Measurements from ENCODE around the gene BTG3.

Gene BTG3, protein sequence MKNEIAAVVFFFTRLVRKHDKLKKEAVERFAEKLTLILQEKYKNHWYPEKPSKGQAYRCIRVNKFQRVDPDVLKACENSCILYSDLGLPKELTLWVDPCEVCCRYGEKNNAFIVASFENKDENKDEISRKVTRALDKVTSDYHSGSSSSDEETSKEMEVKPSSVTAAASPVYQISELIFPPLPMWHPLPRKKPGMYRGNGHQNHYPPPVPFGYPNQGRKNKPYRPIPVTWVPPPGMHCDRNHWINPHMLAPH

DNA sequence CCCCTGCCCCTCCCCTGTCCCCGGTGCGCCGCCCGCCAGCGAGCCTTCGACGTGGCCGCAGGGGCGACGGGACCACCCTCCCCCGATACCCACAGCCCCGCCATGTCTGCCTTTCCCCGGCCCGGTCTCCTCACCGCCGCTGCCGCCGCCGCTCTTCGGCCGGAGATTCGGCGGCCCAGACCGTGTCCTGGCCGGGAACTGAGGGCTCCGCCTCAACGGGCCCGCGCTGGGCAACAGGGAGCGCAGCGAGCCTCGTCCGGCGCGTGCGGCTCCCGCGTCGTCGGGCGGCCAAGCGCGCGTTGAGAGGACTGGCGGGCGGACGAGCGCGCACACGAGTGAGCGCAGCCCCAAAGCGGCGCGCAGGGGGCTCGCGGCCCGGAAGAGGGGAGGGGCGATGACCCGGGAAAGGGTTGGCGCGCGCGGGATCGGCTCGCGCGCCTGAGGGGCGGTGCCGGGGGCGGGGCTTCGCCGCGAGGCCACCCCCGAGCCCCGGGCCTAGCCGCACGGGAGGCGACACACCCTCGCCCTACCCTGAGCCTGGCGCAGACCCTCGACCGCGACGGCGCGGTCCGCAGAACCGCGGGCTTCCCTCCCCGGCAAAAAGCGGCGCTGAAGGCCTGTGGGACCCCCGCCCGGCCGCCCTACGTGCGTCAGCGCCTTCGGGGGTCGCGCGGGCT lies at the start of gene BTG3:
Gene BTG3 (minus strand): TSS at position 337 of the 677 bp plus-strand sequence. CDS start 3,757 bp downstream, outside the sequence.
- peak; percentile 69 for DNase-seq
- in situ Hi-C loops (cut with HindIII; ENCODE audit: low pct_ligation_motif_present, low pct_unique_long_range_greater_than_20kb, low sequenced_read_pairs): no loop called here

GRCh38 chr21:17660862-17661261 lies 48.2 kb upstream of the BTG3 start:
- in situ Hi-C loops (cut with HindIII; ENCODE audit: low pct_ligation_motif_present, low pct_unique_long_range_greater_than_20kb, low sequenced_read_pairs): no loop called here
- no peak for DNase-seq

DNA sequence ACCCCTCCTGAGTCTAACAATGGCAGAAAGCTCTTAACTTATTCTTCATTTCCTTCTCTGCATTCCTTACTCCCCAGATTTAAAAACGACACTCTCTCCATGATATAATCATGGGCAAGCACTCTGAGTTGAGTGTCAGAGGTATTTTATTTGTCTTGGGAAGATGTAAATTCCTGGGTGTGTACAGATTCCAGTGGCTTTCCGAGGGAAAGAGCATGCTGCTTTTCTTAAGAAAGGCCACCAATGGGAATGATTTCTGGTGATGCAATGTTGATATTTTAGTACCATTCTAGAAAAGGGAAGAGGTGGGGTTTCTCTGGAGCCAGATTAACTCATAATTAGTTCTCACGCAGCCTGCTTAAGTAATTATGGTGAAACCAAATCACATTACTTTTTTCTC lies 47.8 kb upstream of the BTG3 start:
- in situ Hi-C loops (cut with HindIII; ENCODE audit: low pct_ligation_motif_present, low pct_unique_long_range_greater_than_20kb, low sequenced_read_pairs): no loop called here
- DNase-seq: no peak

DNA sequence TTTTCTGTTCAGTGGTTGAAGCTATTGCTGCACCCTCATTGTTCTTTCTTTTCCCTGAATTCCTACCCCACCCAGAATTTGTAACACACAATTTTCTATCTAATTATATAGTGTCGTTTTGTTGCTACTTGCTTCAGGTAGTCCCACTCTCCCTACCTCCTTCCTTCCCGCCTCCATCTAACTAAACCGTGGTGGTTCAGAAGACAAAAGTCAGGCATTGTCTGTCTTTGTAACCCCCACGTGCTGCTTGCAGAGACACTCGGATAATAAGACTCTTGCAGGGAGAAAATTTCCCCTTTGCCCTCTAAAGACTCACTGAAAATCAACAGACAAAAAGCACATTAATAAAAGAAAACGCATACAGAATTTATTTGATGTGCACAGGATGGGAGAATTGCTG lies 46.2 kb upstream of the BTG3 start:
- in situ Hi-C loops (cut with HindIII; ENCODE audit: low pct_ligation_motif_present, low pct_unique_long_range_greater_than_20kb, low sequenced_read_pairs): no loop called here
- DNase-seq: no peak

GRCh38 chr21:17651526-17651925 lies 38.8 kb upstream of the BTG3 start:
- in situ Hi-C loops (cut with HindIII; ENCODE audit: low pct_ligation_motif_present, low pct_unique_long_range_greater_than_20kb, low sequenced_read_pairs): no loop called here
- DNase-seq: no peak

DNA sequence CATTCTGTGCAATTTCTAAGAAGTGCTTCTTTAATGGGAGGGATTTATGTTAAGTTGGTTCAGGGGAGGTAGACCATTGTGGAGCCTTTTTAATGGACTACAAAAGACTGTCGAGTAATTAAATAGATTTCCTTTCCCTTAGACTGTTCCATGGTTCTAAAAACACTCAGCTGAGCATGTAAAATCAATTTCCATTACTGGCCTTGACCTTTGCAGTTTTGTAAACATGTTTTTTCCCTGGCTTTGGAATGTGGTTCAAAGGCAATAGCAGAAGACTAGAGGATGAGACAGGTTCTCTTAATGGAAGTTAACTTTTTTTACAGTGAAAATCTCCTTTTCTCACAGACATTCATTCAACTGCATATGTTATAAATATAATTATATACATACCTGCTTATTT lies 37.6 kb upstream of the BTG3 start:
- in situ Hi-C loops (cut with HindIII; ENCODE audit: low pct_ligation_motif_present, low pct_unique_long_range_greater_than_20kb, low sequenced_read_pairs): no loop called here
- DNase-seq: no peak

DNA sequence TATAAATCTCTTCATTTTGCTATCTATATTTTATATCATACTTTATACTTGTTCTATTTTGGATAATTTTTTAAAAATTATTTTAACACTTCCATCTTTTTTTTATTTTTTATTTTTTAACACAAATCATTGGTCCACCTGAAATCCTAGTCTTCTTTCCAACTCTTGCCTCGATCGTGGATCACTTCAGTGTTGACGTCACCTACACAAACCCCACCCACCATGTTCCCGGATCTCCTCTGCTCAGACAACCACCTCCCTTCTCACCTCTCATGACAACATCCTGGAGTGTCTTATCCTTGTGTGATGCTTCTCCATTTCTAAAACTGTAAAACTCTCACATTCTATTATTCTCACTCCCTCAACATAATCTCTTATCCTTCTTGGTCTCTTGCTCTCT lies 34.1 kb upstream of the BTG3 start:
- no peak for DNase-seq

DNA sequence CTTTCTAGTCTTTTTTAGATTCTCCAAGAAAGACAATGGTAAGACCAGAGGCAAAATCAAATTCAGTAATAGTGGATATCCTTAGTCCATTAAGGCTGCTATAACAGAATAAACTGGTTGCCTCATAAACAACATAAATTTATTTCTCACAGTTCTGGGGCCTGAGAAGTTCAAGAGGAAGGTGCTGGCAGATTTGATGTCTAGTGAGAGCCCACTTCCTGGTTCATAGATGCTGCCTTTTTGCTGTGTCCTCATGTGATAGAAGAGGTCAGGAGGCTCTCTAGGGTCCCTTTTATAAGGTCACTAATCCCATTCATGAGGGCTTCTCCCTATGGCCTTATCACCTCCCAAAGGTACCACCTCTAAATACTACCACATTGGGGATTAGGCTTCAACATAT lies 31.5 kb upstream of the BTG3 start:
- in situ Hi-C loops (cut with HindIII; ENCODE audit: low pct_ligation_motif_present, low pct_unique_long_range_greater_than_20kb, low sequenced_read_pairs): no loop called here
- no peak for DNase-seq

More for the DNA sequence above, 34.1 kb upstream of the BTG3 start:
- in situ Hi-C loops (cut with HindIII; ENCODE audit: low pct_ligation_motif_present, low pct_unique_long_range_greater_than_20kb, low sequenced_read_pairs): no loop called here

DNA sequence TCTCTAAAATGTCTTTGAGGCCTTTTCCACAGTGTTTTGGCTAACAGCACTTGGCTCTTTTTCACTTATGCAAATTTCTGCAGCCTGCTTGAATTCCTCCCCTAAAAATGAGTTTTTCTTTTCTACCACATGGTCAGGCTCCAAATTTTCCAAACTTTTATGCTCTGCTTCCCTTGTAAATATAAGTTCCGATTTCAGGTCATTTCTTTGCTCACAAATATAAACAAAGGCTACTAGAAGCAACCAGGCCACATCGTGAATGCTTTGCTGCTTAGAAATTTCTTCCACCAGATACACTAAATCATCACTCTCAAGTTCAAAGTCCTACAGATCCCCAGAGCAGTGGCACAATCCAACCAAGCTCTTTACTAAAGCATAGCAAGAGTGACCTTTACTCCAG lies 28.1 kb upstream of the BTG3 start:
- in situ Hi-C loops (cut with HindIII; ENCODE audit: low pct_ligation_motif_present, low pct_unique_long_range_greater_than_20kb, low sequenced_read_pairs): no loop called here
- no peak for DNase-seq

GRCh38 chr21:17636711-17637110 lies 24.0 kb upstream of the BTG3 start:
- in situ Hi-C loops (cut with HindIII; ENCODE audit: low pct_ligation_motif_present, low pct_unique_long_range_greater_than_20kb, low sequenced_read_pairs): no loop called here

GRCh38 chr21:17631195-17631594 lies 18.5 kb upstream of the BTG3 start:
- no peak for DNase-seq
- in situ Hi-C loops (cut with HindIII; ENCODE audit: low pct_ligation_motif_present, low pct_unique_long_range_greater_than_20kb, low sequenced_read_pairs): no loop called here

More at GRCh38 chr21:17636711-17637110, 24.0 kb upstream of the BTG3 start:
- DNase-seq: no peak

DNA sequence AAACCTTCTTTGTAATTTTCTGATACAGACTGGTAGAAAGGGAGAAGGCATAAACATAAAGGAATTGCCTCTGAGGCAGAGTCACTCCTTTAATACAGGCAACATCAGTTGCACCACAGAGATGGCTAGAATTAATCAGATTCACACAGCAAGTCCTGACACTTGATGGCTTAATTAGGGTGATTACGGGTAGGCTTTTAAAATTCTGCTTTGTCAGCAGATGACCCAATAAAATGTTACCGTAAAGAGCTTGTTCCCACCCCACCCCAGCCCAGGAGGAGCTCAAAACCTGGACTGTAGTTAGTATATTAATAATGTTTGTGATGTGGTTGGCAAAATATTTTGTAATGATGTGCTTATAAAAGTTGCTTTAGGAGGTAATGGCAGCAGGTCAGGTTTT lies 9.3 kb upstream of the BTG3 start:
- no peak for DNase-seq
- in situ Hi-C loops (cut with HindIII; ENCODE audit: low pct_ligation_motif_present, low pct_unique_long_range_greater_than_20kb, low sequenced_read_pairs): no loop called here

DNA sequence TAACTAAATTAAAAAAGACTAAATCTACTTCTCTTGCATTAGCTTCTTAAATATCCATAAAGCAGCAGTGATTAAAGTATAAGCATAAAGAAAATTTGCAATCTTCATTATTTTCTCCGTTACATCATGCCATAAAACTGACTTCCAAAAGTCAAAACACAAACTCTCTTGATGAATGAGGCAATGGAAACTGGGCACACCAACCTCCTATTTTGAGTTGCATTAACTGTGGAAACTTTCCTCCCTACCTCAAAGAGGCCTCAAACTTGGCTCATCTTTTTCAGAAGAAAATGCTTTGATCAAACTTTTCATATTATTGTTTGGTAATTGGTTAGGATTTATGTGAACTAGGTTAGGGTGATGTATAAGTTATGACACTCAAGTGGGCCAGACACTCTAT lies 4.1 kb upstream of the BTG3 start:
- in situ Hi-C loops (cut with HindIII; ENCODE audit: low pct_ligation_motif_present, low pct_unique_long_range_greater_than_20kb, low sequenced_read_pairs): no loop called here
- DNase-seq: no peak

GRCh38 chr21:17613242-17613676 lies 558 bp upstream of the BTG3 start:
- DNase-seq: no peak
- in situ Hi-C loops (cut with HindIII; ENCODE audit: low pct_ligation_motif_present, low pct_unique_long_range_greater_than_20kb, low sequenced_read_pairs): no loop called here

- in situ Hi-C loops (cut with HindIII; ENCODE audit: low pct_ligation_motif_present, low pct_unique_long_range_greater_than_20kb, low sequenced_read_pairs): no loop called here
- DNase-seq: peak; percentile 35
These were observed 607 bp downstream of the BTG3 start for GRCh38 chr21:17612023-17612564.

DNA sequence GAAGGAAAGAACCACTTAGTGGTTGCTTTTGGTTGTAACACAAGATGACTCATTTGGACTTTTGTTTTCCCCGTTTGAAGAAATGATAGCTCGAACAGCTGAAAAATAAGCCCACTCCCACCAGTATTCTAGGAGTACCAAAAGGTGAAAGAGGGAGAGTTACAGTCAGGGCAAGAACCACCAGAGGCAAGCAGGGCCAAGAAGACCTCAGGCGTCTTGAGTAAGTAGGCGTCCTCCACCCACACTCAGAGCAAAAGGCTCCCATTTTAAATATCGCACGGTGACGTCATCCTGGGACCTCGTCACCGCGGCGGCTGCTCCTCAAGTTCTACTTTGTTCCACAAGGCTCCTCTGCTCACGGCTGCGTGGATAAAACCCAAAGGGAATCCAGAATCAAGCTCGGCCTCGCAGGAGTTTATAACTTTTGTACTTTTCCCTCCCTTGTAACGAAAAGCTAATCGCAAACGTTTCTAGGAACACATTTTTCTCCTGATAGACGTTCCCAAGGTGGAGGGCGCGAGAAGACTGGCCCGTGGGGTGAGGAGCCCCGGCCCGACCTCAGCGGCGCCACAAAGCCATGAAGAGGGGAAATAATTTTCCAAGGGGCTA lies 1.2 kb downstream of the BTG3 start:
- in situ Hi-C loops (cut with HindIII; ENCODE audit: low pct_ligation_motif_present, low pct_unique_long_range_greater_than_20kb, low sequenced_read_pairs): no loop called here
- DNase-seq: peak; percentile 82

- peak; percentile 20 for DNase-seq
- in situ Hi-C loops (cut with HindIII; ENCODE audit: low pct_ligation_motif_present, low pct_unique_long_range_greater_than_20kb, low sequenced_read_pairs): no loop called here
These were observed 1.8 kb downstream of the BTG3 start for GRCh38 chr21:17610911-17611310.

DNA sequence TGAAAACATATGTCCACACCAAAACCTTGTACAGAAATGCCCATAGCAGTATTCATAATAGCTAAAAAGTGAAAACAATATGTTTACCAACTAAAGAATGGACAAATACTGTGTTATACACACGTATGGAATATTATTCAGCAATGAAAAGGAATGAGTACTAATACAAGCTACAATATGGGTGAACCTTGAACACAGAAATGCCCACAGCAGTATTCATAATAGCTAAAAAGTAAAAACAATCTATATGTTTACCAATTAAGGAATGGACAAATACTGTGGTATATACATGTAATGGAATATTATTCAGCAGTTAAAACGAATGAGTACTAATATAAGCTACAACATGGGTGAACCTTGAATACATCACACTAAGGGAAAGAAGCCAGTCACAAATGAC lies 3.0 kb downstream of the BTG3 start:
- DNase-seq: no peak
- in situ Hi-C loops (cut with HindIII; ENCODE audit: low pct_ligation_motif_present, low pct_unique_long_range_greater_than_20kb, low sequenced_read_pairs): no loop called here

DNA sequence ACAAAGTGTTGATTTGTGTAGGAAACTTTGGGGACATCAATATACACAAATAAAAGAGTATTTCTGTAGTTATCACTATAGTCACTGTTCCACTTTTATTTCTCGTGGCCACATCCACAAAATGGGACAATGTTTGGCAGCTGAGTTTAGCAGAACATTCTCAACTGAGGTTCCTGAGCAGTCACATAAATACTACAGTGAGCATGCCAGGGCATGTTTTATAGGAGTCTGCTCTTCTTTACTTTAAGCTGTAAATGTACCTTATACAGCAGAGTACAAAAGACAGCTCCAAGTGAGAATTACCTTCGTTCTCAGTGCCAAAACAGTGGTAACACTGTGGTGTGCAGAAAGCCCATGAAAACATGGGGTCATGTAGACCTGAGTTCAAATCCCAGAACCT lies 5.0 kb downstream of the BTG3 start:
- in situ Hi-C loops (cut with HindIII; ENCODE audit: low pct_ligation_motif_present, low pct_unique_long_range_greater_than_20kb, low sequenced_read_pairs): no loop called here
- no peak for DNase-seq

DNA sequence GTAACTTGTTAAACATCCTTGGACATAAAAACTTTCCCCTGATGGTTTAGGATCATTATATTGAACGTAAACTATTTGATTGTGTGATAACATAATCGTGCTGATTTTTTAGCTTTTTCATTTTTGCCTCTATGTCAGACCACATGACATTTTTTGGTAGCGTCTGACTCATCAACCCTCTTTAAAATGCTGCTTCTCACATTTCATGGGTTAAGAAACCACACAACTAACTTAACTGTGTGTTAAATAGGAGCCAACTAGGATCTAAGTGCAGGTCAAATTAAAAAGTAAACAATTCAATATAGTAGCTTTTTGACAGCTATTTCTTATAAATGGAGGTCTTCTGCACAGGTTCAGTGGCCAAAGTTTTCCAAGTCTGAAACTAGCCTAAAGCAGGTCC lies 9.8 kb downstream of the BTG3 start:
- no peak for DNase-seq
- in situ Hi-C loops (cut with HindIII; ENCODE audit: low pct_ligation_motif_present, low pct_unique_long_range_greater_than_20kb, low sequenced_read_pairs): no loop called here
